ENCODE results near the gene VPS16. TPM values are rescaled to one million over a fixed set of nuclear protein-coding genes. Genes with fewer than 3 reads are reported as not detected.

Gene VPS16
- total RNA-seq (2012; rRNA removed) = 29.9 and 34.9 TPM in 2 replicates

GRCh38 chr20:2840138-2840966 is at the start of gene VPS16, which contains the start of gene PCED1A:
Gene VPS16 (plus strand): TSS chr20:2840745. CDS start chr20:2840775, 30 bp downstream.
Gene PCED1A (minus strand): TSS chr20:2840655. CDS start chr20:2839912, 743 bp downstream.
- Histone ChIP-seq H3K4me1 (ENCODE audit: control insufficient read depth, insufficient read depth, low read length) (peaks cover 9% of the 10 kb centered on the region), H3K27me3 (ENCODE audit: control insufficient read depth, insufficient read depth, low read length) (no peaks in the 10 kb centered on the region), H3K9me3 (replicated peaks; ENCODE audit: low read length) (no peaks in the 10 kb centered on the region), H3K9ac (ENCODE audit: low read depth, low read length) (peak within 1 kb of the TSS; percentile 96), H3K4me2 (ENCODE audit: low read length) (peak within 1 kb of the TSS; percentile 86), H3K4me3 (ENCODE audit: low read length) (peak within 1 kb of the TSS; percentile 85), H3K36me3 (ENCODE audit: insufficient read depth, low read length) (peaks cover 2% of the 10 kb centered on the region)

GRCh38 chr20:2793471-2793870 is 47.1 kb upstream of the VPS16 start:
- H3K27me3 ChIP-seq (ENCODE audit: control insufficient read depth, insufficient read depth, low read length) = peaks cover 77% of the 10 kb centered on the region
- no peaks in the 10 kb centered on the region for H3K9me3 ChIP-seq (replicated peaks; ENCODE audit: low read length)
- no peaks in the 10 kb centered on the region for H3K36me3 ChIP-seq (ENCODE audit: insufficient read depth, low read length)
- no peak overlapping the region for H3K4me3 ChIP-seq (ENCODE audit: low read length)
- H3K4me2 ChIP-seq (ENCODE audit: low read length) = no peak overlapping the region
- no peaks in the 10 kb centered on the region for H3K4me1 ChIP-seq (ENCODE audit: control insufficient read depth, insufficient read depth, low read length)
- H3K9ac ChIP-seq (ENCODE audit: low read depth, low read length) = no peak overlapping the region

- Histone ChIP-seq H3K4me3 (ENCODE audit: low read length) (no peak overlapping the region), H3K4me1 (ENCODE audit: control insufficient read depth, insufficient read depth, low read length) (no peaks in the 10 kb centered on the region), H3K9me3 (replicated peaks; ENCODE audit: low read length) (no peaks in the 10 kb centered on the region), H3K36me3 (ENCODE audit: insufficient read depth, low read length) (no peaks in the 10 kb centered on the region), H3K4me2 (ENCODE audit: low read length) (no peak overlapping the region), H3K9ac (ENCODE audit: low read depth, low read length) (no peak overlapping the region), H3K27me3 (ENCODE audit: control insufficient read depth, insufficient read depth, low read length) (peaks cover 79% of the 10 kb centered on the region)
Observed at GRCh38 chr20:2794202-2794748, 46.3 kb upstream of the VPS16 start.

- Histone ChIP-seq H3K36me3 (ENCODE audit: insufficient read depth, low read length) (no peaks in the 10 kb centered on the region), H3K9me3 (replicated peaks; ENCODE audit: low read length) (no peaks in the 10 kb centered on the region), H3K27me3 (ENCODE audit: control insufficient read depth, insufficient read depth, low read length) (peaks cover 81% of the 10 kb centered on the region)
Observed at GRCh38 chr20:2794866-2795447, 45.6 kb upstream of the VPS16 start.

GRCh38 chr20:2795451-2795850 is 45.1 kb upstream of the VPS16 start:
- no peak overlapping the region for H3K9ac ChIP-seq (ENCODE audit: low read depth, low read length)
- H3K4me2 ChIP-seq (ENCODE audit: low read length) = no peak overlapping the region
- peaks cover 86% of the 10 kb centered on the region for H3K27me3 ChIP-seq (ENCODE audit: control insufficient read depth, insufficient read depth, low read length)
- no peaks in the 10 kb centered on the region for H3K4me1 ChIP-seq (ENCODE audit: control insufficient read depth, insufficient read depth, low read length)
- no peak overlapping the region for H3K4me3 ChIP-seq (ENCODE audit: low read length)
- H3K9me3 ChIP-seq (replicated peaks; ENCODE audit: low read length) = no peaks in the 10 kb centered on the region
- H3K36me3 ChIP-seq (ENCODE audit: insufficient read depth, low read length) = no peaks in the 10 kb centered on the region

More at GRCh38 chr20:2794866-2795447, 45.6 kb upstream of the VPS16 start:
- H3K4me1 ChIP-seq (ENCODE audit: control insufficient read depth, insufficient read depth, low read length) = no peaks in the 10 kb centered on the region
- no peak overlapping the region for H3K9ac ChIP-seq (ENCODE audit: low read depth, low read length)
- H3K4me3 ChIP-seq (ENCODE audit: low read length) = no peak overlapping the region
- H3K4me2 ChIP-seq (ENCODE audit: low read length) = no peak overlapping the region

- H3K36me3 ChIP-seq (ENCODE audit: insufficient read depth, low read length) = no peaks in the 10 kb centered on the region
- peaks cover 87% of the 10 kb centered on the region for H3K27me3 ChIP-seq (ENCODE audit: control insufficient read depth, insufficient read depth, low read length)
- no peak overlapping the region for H3K4me3 ChIP-seq (ENCODE audit: low read length)
Observed at GRCh38 chr20:2796011-2796660, 44.4 kb upstream of the VPS16 start.

GRCh38 chr20:2797136-2797983 is 43.2 kb upstream of the VPS16 start:
- Histone ChIP-seq H3K4me1 (ENCODE audit: control insufficient read depth, insufficient read depth, low read length) (no peaks in the 10 kb centered on the region), H3K4me3 (ENCODE audit: low read length) (no peak overlapping the region), H3K36me3 (ENCODE audit: insufficient read depth, low read length) (no peaks in the 10 kb centered on the region), H3K9me3 (replicated peaks; ENCODE audit: low read length) (peaks cover 7% of the 10 kb centered on the region), H3K27me3 (ENCODE audit: control insufficient read depth, insufficient read depth, low read length) (peaks cover 86% of the 10 kb centered on the region), H3K9ac (ENCODE audit: low read depth, low read length) (no peak overlapping the region), H3K4me2 (ENCODE audit: low read length) (no peak overlapping the region)

More at GRCh38 chr20:2796011-2796660, 44.4 kb upstream of the VPS16 start:
- no peaks in the 10 kb centered on the region for H3K4me1 ChIP-seq (ENCODE audit: control insufficient read depth, insufficient read depth, low read length)
- H3K4me2 ChIP-seq (ENCODE audit: low read length) = no peak overlapping the region
- H3K9me3 ChIP-seq (replicated peaks; ENCODE audit: low read length) = peaks cover 3% of the 10 kb centered on the region
- no peak overlapping the region for H3K9ac ChIP-seq (ENCODE audit: low read depth, low read length)

- no peak overlapping the region for H3K9ac ChIP-seq (ENCODE audit: low read depth, low read length)
- no peaks in the 10 kb centered on the region for H3K4me1 ChIP-seq (ENCODE audit: control insufficient read depth, insufficient read depth, low read length)
- H3K36me3 ChIP-seq (ENCODE audit: insufficient read depth, low read length) = no peaks in the 10 kb centered on the region
- H3K27me3 ChIP-seq (ENCODE audit: control insufficient read depth, insufficient read depth, low read length) = peaks cover 83% of the 10 kb centered on the region
- H3K4me3 ChIP-seq (ENCODE audit: low read length) = no peak overlapping the region
- peaks cover 7% of the 10 kb centered on the region for H3K9me3 ChIP-seq (replicated peaks; ENCODE audit: low read length)
- H3K4me2 ChIP-seq (ENCODE audit: low read length) = no peak overlapping the region
Observed at GRCh38 chr20:2798095-2798805, 42.3 kb upstream of the VPS16 start.

- Histone ChIP-seq H3K9ac (ENCODE audit: low read depth, low read length) (no peak overlapping the region), H3K9me3 (replicated peaks; ENCODE audit: low read length) (peaks cover 7% of the 10 kb centered on the region), H3K4me1 (ENCODE audit: control insufficient read depth, insufficient read depth, low read length) (no peaks in the 10 kb centered on the region), H3K36me3 (ENCODE audit: insufficient read depth, low read length) (no peaks in the 10 kb centered on the region), H3K4me3 (ENCODE audit: low read length) (no peak overlapping the region), H3K4me2 (ENCODE audit: low read length) (no peak overlapping the region), H3K27me3 (ENCODE audit: control insufficient read depth, insufficient read depth, low read length) (peaks cover 82% of the 10 kb centered on the region)
Observed at GRCh38 chr20:2798814-2799213, 41.7 kb upstream of the VPS16 start.

GRCh38 chr20:2799271-2799670 is 41.3 kb upstream of the VPS16 start:
- Histone ChIP-seq H3K9ac (ENCODE audit: low read depth, low read length) (no peak overlapping the region), H3K9me3 (replicated peaks; ENCODE audit: low read length) (peaks cover 7% of the 10 kb centered on the region), H3K4me3 (ENCODE audit: low read length) (peak overlapping the region; percentile 65), H3K4me2 (ENCODE audit: low read length) (peak overlapping the region; percentile 64), H3K27me3 (ENCODE audit: control insufficient read depth, insufficient read depth, low read length) (peaks cover 82% of the 10 kb centered on the region), H3K4me1 (ENCODE audit: control insufficient read depth, insufficient read depth, low read length) (no peaks in the 10 kb centered on the region), H3K36me3 (ENCODE audit: insufficient read depth, low read length) (no peaks in the 10 kb centered on the region)
